OCI-LY3 (cell line): ENCODE results near the gene SRGAP1.

Experiments
- H2AFZ ChIP-seq: fragments of 200-600, 300-600 bp; shearing (Covaris generic); 2 replicates; pipeline ENCODE4 v1.6.0; 2014; ENCODE audit warnings: antibody characterized with exemption, low read depth, low read length
- H3K27ac ChIP-seq: fragments of 200-600, 300-600 bp; sonication (generic); 2 replicates; pipeline ENCODE4 v1.5.1; 2014; ENCODE audit warnings: mild to moderate bottlenecking, low read length, moderate library complexity, mixed read lengths
- H3K27me3 ChIP-seq: fragments of 200-600, 300-600 bp; sonication (generic); 2 replicates; pipeline ENCODE4 v1.6.1; 2014; ENCODE audit warnings: low read depth, low read length, mixed read lengths
- H3K36me3 ChIP-seq: fragments of 200-600, 300-600 bp; sonication (generic); replicated peaks from 2 replicates; pipeline ENCODE3; 2014; ENCODE audit warnings: low read depth, low read length, mixed read lengths
- H3K4me1 ChIP-seq: fragments of 300-600, 200-600 bp; sonication (generic); 2 replicates; pipeline ENCODE4 v1.6.1; 2014; ENCODE audit warnings: low read length, mixed read lengths
- H3K4me2 ChIP-seq: fragments of 200-600, 300-600 bp; sonication (generic); 2 replicates; pipeline ENCODE4 v1.6.1; 2014; ENCODE audit warnings: low read length, mixed read lengths
- H3K4me3 ChIP-seq: fragments of 300-600, 200-600 bp; sonication (generic); 2 replicates; pipeline ENCODE4 v1.5.1; 2014; ENCODE audit warnings: antibody characterized with exemption, mild to moderate bottlenecking, low read length, moderate library complexity
- H3K79me2 ChIP-seq: fragments of 300-600, 200-600 bp; shearing (Covaris generic); 2 replicates; pipeline ENCODE4 v1.6.1; 2014; ENCODE audit warnings: mild to moderate bottlenecking, low read length, mixed read lengths
- H3K9ac ChIP-seq: fragments of 300-600, 200-600 bp; shearing (Covaris generic); 2 replicates; pipeline ENCODE4 v1.6.0; 2014; ENCODE audit warnings: mild to moderate bottlenecking, low read length, moderate library complexity
- H3K9me3 ChIP-seq: fragments of 200-600, 300-600 bp; shearing (Covaris generic); 2 replicates; pipeline ENCODE4 v1.6.1; 2014; ENCODE audit warnings: low read length, mixed read lengths; ENCODE audit not compliant: insufficient read depth
- H4K20me1 ChIP-seq: fragments of 200-600, 300-600 bp; sonication (generic); 2 replicates; pipeline ENCODE4 v1.6.1; 2016; ENCODE audit warnings: low read length, mixed read lengths; ENCODE audit not compliant: insufficient read depth
- EZH2phosphoT487 ChIP-seq: fragments of 200-600 bp; shearing (Covaris generic); IDR thresholded peaks from 2 replicates; pipeline ENCODE4 v1.6.1; 2018; ENCODE audit warnings: antibody characterized with exemption, mixed run types, low read depth
- TF ChIP-seq, protein P1 (sequence below): fragments of 200-600, 300-600 bp; sonication (generic); IDR thresholded peaks from 2 replicates; pipeline ENCODE4 v1.5.1; 2014; ENCODE audit warnings: antibody characterized with exemption, low read length, low read depth

SRGAP1 gene

DNA sequence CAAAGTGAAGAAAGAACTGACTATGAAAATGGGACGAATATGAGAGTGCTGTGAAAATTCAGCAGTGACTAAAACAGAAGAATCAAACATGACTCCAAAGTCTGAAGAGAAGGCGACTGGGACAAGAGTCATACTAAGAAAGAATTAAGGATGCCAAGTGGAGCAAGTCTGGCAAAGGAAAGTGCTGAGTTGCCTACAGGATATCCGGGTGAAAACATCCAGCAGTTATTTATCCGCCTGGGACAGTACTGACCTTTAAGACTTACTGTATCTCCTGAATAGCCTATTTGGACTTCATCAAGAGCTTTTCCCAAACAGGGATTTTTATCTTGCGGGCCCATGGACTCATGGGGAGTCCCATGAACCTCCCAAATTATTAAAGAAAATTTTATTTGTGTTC lies 336.5 kb downstream of the SRGAP1 start:
- H3K36me3 ChIP-seq: no peaks in the 10 kb centered on the region
- H3K9me3 ChIP-seq: no peaks in the 10 kb centered on the region
- H3K27ac ChIP-seq: no peak overlapping the region
- no peak overlapping the region for H2AFZ ChIP-seq
- no peaks in the 10 kb centered on the region for H3K79me2 ChIP-seq
- no peak overlapping the region for H3K4me2 ChIP-seq
- no peak for TF ChIP-seq EZH2phosphoT487
- TF ChIP-seq, protein P1, sequence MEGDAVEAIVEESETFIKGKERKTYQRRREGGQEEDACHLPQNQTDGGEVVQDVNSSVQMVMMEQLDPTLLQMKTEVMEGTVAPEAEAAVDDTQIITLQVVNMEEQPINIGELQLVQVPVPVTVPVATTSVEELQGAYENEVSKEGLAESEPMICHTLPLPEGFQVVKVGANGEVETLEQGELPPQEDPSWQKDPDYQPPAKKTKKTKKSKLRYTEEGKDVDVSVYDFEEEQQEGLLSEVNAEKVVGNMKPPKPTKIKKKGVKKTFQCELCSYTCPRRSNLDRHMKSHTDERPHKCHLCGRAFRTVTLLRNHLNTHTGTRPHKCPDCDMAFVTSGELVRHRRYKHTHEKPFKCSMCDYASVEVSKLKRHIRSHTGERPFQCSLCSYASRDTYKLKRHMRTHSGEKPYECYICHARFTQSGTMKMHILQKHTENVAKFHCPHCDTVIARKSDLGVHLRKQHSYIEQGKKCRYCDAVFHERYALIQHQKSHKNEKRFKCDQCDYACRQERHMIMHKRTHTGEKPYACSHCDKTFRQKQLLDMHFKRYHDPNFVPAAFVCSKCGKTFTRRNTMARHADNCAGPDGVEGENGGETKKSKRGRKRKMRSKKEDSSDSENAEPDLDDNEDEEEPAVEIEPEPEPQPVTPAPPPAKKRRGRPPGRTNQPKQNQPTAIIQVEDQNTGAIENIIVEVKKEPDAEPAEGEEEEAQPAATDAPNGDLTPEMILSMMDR: no peak
- no peak overlapping the region for H3K4me3 ChIP-seq
- H4K20me1 ChIP-seq: no peaks in the 10 kb centered on the region
- H3K9ac ChIP-seq: no peak overlapping the region
- no peaks in the 10 kb centered on the region for H3K27me3 ChIP-seq
- H3K4me1 ChIP-seq: no peaks in the 10 kb centered on the region

DNA sequence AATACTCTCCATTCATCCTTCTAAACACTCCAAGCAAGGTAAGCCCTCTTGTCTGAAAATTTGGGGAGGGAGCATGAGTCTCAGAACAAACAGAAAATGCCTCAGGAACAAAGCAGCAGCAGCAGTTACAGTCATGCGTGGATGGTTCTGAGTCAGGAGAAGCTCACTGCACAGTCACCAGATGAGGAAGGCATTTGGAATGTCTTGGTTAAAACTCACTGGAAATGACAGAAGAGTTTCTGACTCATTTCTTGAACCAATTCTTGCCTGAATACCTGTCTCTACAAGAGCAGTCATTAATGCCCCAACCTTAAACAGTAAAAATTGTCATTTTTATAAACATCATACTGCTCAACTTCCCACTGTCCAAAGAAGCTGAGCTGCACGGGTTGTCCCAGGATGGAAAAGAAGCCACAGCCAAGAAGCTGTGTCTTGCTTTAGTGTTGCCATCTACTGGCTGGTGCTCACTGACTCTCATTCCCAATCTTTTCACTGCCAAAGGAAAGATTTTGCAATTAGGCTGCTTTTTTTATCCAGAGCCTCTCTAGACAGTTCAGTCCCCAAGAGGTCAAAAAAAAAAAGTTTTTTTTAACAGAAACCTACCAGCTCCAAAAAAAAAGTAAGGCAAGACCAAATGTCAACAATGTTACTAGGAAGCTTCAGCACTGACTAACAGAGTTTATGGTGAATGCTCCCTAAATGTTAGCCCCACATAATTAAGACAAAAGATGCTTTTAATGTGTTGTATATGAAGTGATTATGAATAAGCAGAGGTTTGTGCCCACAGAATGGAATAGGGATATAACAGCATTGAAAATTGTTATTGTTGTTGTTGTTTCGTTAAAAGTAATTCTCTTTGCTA lies 337.2 kb downstream of the SRGAP1 start:
- no peaks in the 10 kb centered on the region for H3K9me3 ChIP-seq
- H3K27me3 ChIP-seq: no peaks in the 10 kb centered on the region
- no peak overlapping the region for H3K27ac ChIP-seq
- H3K9ac ChIP-seq: no peak overlapping the region
- no peaks in the 10 kb centered on the region for H3K36me3 ChIP-seq
- no peak overlapping the region for H3K4me3 ChIP-seq
- H4K20me1 ChIP-seq: no peaks in the 10 kb centered on the region
- no peak for TF ChIP-seq EZH2phosphoT487
- TF ChIP-seq, protein P1: peak; percentile 67
- H3K4me2 ChIP-seq: no peak overlapping the region
- H3K4me1 ChIP-seq: peaks cover 3% of the 10 kb centered on the region
- no peak overlapping the region for H2AFZ ChIP-seq
- H3K79me2 ChIP-seq: no peaks in the 10 kb centered on the region

DNA sequence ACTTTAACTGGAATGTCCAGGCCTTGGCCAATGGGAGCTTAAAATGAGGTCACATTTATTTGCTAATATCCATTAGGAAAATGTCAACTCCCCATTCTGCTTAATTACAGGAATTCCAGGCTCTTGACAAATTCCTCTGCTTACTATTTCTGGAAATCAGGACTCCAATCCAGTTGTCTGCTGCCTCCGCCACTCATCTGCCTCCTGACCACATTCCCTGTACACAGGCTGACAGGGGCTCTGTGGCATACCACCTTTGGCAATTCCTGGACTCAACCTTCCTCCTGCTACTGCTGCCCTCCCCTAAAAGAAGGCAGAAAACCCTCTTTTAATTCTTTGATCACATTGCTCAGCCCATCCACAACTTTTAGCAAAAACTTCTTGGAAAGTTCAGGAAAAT lies 339.7 kb downstream of the SRGAP1 start:
- H3K36me3 ChIP-seq: peaks cover 3% of the 10 kb centered on the region

DNA sequence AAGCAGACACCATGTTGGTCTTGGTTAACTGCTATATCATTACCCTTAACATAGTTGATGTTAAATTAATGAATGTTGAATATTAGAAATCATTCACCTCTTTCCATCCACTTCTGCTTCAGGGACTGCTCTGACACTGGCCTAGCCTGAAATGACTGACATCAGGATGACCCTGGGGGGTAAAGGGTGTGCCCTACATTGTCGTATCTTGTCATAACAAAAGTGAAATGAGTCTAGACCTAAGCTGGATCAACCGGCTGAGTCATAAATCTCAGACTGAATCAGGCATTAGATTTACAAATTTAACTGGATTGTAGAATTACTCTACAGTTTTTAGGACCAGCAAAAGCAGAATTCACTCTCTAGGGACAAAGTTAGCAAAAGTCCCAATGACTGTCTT lies 342.3 kb downstream of the SRGAP1 start:
- Histone ChIP-seq H2AFZ (no peak overlapping the region), H3K27me3 (no peaks in the 10 kb centered on the region), H3K9ac (no peak overlapping the region), H3K36me3 (peaks cover 3% of the 10 kb centered on the region), H3K9me3 (no peaks in the 10 kb centered on the region), H3K4me3 (no peak overlapping the region), H4K20me1 (no peaks in the 10 kb centered on the region), H3K4me2 (peak overlapping the region; percentile 4; the same call in 1 of the 2 replicates), H3K79me2 (no peaks in the 10 kb centered on the region), H3K27ac (no peak overlapping the region), H3K4me1 (peaks cover 12% of the 10 kb centered on the region)
- TF ChIP-seq, protein P1: no peak
- no peak for TF ChIP-seq EZH2phosphoT487

More for the DNA sequence above, 339.7 kb downstream of the SRGAP1 start:
- H3K4me3 ChIP-seq: no peak overlapping the region
- H4K20me1 ChIP-seq: no peaks in the 10 kb centered on the region
- TF ChIP-seq, protein P1: no peak
- no peak for TF ChIP-seq EZH2phosphoT487
- no peaks in the 10 kb centered on the region for H3K79me2 ChIP-seq
- no peaks in the 10 kb centered on the region for H3K9me3 ChIP-seq
- H3K9ac ChIP-seq: no peak overlapping the region
- no peak overlapping the region for H2AFZ ChIP-seq
- H3K4me1 ChIP-seq: peaks cover 12% of the 10 kb centered on the region
- no peaks in the 10 kb centered on the region for H3K27me3 ChIP-seq
- no peak overlapping the region for H3K27ac ChIP-seq
- no peak overlapping the region for H3K4me2 ChIP-seq
